Stimulated activated naive CD8-positive, alpha-beta T cell treated with anti-CD3 and anti-CD28 coated beads, Interleukin-15, Interleukin-2, amounts not matched to agents 100 U/mL and 50 U/mL, for 24 hours (primary cell): ENCODE results near the gene HCFC1R1.
"Not testable (repeated sequence)": the region's sequence is repeated elsewhere in the genome, so short reads cannot be mapped to it uniquely, and the experiment has no call there.

Experiments
- ATAC-seq: fragments of 150-1000 bp; cut with Tn5 transposase; one replicate; pipeline ENCODE4 v1.10.0; 2021
- DNase-seq: peaks from one replicate; pipeline ENCODE4 v3.0.0; 2021

HCFC1R1 gene, protein sequence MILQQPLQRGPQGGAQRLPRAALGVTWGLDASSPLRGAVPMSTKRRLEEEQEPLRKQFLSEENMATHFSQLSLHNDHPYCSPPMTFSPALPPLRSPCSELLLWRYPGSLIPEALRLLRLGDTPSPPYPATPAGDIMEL

DNA sequence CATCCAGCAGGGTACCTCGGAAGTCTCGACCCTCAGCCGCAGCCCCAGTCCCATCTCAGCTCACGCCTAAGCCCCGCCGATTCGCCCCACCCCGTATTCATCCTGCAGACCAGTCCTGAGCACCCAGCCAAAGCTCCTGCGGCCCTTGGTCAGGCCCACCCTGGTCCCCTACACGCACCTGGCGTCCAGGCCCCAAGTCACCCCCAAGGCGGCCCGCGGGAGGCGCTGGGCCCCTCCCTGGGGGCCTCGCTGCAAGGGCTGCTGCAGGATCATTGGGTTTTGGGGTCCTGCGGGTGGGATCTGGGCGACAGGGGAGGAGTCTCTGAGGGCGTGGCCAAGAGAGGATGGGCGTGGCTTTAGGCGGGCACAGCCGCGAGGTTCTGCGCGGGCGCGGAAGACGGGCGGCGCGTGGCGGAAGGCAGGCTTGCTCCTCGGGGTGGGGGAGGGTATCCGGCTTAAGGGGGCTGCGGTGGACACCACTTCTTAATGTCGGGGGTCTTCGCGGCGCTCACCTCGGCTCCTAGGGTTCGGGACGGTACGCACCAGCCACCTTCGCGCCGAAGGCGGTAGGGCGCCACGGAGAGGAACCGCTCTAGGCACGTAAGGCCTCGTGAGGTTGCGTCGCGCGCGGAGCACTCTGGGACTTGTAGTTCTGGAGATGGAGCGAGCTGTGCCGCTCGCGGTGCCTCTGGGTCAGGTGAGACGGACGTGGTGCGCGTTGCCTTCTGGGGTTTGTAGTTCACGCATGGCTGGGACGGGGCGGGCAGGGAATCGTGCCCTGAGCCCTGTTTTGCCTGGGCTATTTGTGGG, at the start of gene HCFC1R1, which contains the start of gene THOC6:
Gene HCFC1R1 (minus strand): TSS at position 274 of the 810 bp plus-strand sequence. CDS start 1 bp downstream, at position 273.
Gene THOC6 (plus strand): TSS at position 367 of the 810 bp plus-strand sequence. CDS start 292 bp downstream, at position 659.
- peak; percentile 83 for ATAC-seq
- peak; percentile 95 for DNase-seq

DNA sequence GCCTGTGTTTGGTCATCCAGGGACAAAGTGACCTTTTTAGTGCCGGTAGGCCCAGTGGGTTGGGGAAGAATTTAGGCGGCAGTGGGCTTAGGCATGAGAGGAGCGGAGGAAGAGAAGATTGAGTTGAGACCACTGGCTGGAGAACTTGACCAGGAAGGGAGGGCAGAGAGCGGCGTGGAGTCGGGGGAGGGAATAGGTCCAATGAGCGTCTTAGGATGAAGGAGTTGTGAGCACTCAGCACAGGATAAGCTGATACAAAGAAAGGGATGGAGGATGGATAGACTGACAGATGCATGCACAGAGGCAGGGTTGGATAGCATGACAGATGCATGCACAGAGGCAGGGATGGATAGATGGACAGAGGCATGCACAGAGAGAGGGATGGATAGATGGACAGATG, 49.7 kb upstream of the HCFC1R1 start:
- DNase-seq (no peak), ATAC-seq (no peak)

DNA sequence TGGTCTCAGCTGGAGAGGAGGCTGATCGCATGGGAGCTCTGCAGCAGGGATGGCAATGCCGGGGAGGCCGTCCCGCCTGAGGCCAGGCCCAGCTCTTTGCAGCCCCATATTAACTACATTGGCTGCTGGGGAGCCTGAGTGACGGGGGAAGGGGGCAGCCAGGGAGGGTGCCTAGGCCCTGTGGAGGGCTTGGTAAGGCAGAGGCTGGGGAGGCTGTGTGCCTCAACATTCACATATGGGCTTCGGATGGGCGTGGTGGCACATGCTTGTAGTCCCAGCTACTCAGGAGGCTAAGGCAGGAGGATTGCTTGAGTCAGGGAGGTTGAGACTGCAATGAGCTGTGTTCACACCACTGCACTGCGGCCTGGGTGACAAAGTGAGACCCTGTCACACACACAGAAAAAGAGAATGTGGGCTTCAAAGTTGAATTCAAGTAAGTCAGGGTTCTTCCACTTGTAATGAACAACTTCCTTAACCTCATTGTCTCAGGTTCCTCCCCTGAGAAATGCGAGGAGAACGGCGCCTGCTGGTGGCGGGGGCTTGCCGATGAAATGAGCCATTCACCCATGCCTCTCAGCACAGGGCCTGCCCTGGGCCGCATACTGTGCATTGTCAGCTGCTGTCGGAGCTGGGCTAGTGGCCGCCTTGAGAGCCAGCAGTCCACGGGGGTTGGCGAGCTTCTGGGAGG, 49.0 kb upstream of the HCFC1R1 start:
- not testable (repeated sequence) for DNase-seq
- ATAC-seq: peak; percentile 22

DNA sequence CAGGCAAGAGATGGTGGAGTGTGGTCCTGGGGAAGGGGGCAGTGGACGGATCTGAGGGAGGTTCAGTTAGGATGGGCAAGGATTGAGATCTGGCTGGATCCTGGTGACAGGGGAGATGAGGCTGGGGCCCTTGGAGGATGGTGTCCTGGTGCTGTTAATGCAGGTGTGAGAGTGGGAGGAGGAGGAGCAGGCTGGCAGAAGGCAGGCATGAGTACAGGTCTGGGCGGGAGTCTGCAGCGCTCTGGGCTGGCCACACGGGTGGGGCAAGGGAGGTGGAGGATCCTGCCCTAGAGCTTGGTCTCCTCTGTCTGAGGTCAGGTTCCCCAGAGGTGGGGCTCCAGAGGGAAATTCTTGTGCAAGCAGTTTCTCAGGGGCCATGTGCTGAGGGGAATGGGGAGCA, 48.4 kb upstream of the HCFC1R1 start:
- DNase-seq: not testable (repeated sequence)
- peak; percentile 11 for ATAC-seq

DNA sequence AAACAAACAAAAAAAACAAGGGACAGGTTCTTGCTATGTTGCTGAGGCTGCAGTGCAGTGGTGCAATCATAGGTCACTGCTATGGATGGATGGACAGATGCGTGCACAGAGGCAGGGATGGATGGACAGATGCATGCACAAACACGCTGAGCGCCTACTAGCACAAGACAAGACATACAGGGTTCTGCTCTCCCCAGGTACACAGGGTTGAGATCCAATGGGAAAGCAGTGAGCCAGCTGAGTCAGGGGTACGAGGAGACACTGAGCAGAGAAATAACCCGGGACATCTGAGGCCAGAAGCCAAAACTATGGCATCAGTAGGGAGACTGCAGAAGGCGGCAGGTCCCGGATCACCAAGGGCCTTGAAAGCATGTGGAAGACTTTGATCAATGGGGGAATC, 47.9 kb upstream of the HCFC1R1 start:
- no peak for ATAC-seq
- DNase-seq: no peak

DNA sequence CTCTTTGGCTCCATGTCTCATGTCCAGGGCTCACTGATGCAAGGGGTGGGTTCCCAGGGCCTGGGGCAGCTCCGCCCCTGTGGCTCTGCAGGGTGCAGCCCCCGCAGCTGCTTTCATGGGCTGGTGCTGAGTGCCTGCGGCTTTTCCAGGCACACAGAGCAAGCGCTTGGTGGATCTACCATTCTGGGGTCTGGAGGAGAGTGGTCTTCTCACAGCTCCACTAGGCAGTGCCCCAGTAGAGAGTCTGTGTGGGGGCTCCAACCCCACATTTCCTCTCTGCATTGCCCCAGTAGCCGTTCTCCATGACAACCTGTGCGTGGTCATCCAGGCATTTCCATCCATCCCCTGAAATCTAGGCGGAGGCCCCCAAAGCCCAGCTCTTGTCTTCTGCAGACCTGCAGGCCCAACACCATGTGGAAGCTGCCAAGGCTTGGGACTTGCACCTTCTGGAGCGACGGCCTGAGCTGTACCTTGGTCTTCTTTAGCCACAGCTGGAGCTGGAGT, 46.9 kb upstream of the HCFC1R1 start:
- ATAC-seq (no peak), DNase-seq (no peak)

GRCh38 chr16:3069146-3069545, 45.4 kb upstream of the HCFC1R1 start:
- not testable (repeated sequence) for DNase-seq, ATAC-seq

DNA sequence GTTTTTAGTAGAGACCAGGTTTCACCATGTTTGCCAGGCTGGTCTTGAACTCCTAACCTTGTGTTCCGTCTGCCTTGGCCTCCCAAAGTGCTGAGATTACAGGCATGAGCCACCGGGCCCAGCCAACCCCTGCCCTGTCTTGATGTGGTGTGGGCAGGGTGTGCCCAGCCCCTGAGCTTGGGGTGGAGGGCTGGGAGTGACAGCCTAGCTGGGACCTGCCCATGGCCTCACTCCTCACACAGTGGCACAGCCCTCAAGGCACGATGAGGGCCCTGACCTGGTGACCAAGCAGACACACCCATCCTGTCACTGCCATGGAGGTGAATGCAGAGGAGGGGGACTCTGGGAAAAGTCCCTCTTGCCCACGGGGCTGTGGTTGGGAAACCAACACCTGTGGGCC, 44.7 kb upstream of the HCFC1R1 start:
- ATAC-seq: no peak

DNA sequence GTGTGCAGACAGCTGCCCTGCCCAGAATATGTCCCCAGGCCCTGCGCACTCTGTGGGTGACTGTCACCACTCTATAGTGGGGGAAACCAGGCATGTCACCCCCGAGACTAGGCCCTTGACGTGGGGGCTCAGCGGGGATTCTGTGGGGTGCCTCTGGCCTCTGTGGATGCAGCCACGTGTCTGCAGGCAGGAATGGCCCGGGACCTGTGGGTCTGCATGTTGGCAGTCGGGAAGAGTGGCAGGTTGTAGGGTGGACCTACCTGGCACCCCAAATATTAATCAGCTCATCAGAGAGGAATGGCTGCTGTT, 42.7 kb upstream of the HCFC1R1 start:
- DNase-seq (no peak), ATAC-seq (no peak)

More for the DNA sequence above, 44.7 kb upstream of the HCFC1R1 start:
- DNase-seq: no peak

GRCh38 chr16:3065742-3066439, 42.1 kb upstream of the HCFC1R1 start:
- ATAC-seq (peak; percentile 26), DNase-seq (peak; percentile 49)

GRCh38 chr16:3065069-3065741, 41.5 kb upstream of the HCFC1R1 start, which contains the start of gene IL32:
IL32 (plus strand) TSS chr16:3065640; CDS start chr16:3065812, 172 bp downstream.
- ATAC-seq: peak; percentile 60
- DNase-seq: peak; percentile 79

DNA sequence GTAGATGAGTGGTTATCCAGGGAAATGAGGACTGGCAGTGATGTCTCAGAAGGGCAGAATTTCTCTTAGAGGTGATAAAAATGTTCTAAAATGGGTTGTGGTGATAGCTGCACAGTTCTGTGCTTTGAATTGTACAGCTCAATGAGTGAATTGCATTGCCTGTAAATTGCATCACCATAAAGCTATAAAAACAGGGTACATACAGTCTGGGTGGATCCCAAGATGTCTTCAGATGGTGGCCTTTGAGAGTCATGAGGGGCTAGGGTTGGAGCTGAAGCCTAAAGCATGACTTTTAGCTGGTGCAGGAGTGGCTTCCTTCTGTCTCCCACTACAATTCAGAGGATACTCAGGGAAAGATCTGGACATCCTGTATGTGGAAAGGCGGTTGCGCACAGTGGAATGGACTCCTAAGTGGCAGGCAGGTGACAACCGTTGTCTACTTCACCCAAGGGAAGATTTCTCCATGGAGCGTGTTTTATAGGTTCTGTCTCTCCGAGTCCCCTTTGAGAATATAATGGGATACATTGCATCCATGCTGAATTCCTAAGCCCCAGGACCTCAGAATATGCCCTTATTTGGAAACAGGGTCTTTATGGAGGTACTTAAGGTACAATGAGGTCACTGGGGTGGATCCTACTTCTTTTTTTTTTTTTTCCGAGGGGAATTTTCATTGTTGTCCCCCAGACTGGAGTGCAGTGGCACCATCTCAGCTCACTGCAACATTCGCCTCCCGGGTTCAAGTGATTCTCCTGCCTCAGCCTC, 40.1 kb upstream of the HCFC1R1 start:
- no peak for DNase-seq
- no peak for ATAC-seq

GRCh38 chr16:3062553-3062952, 38.8 kb upstream of the HCFC1R1 start:
- no peak for DNase-seq
- ATAC-seq: no peak

- DNase-seq: no peak
- no peak for ATAC-seq
These were observed 36.8 kb upstream of the HCFC1R1 start for GRCh38 chr16:3060339-3061127.

GRCh38 chr16:3059723-3060242, 36.0 kb upstream of the HCFC1R1 start:
- no peak for ATAC-seq

GRCh38 chr16:3059041-3059722, 35.4 kb upstream of the HCFC1R1 start:
- ATAC-seq: peak; percentile 92
- DNase-seq: peak; percentile 93

More at GRCh38 chr16:3059723-3060242, 36.0 kb upstream of the HCFC1R1 start:
- DNase-seq: no peak

DNA sequence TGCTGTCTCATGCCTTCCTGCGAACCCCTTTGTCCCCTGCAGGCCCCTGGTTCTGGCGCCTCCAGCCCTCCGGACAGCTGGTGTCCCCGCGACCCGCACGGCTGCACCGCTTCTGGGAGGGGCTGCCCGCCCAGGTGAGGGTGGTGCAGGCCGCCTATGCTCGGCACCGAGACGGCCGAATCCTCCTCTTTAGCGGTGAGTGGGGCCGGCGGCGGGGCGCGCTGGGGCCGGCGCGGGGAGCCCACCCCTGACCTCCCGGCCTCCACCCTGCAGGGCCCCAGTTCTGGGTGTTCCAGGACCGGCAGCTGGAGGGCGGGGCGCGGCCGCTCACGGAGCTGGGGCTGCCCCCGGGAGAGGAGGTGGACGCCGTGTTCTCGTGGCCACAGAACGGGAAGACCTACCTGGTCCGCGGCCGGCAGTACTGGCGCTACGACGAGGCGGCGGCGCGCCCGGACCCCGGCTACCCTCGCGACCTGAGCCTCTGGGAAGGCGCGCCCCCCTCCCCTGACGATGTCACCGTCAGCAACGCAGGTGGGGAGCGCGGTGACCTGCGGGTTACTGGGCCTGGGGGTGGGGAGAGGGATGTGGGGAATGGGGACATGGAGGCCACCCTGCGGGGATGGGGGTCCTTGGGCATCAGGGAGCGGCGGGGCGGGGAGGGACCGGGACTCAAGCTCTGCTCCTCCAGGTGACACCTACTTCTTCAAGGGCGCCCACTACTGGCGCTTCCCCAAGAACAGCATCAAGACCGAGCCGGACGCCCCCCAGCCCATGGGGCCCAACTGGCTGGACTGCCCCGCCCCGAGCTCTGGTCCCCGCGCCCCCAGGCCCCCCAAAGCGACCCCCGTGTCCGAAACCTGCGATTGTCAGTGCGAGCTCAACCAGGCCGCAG, 34.6 kb upstream of the HCFC1R1 start:
- ATAC-seq: peak; percentile 44
- DNase-seq: peak; percentile 64
